ENCODE data around the gene MYO5A. TPM values are rescaled to one million over a fixed set of nuclear protein-coding genes. Genes with fewer than 3 reads are reported as not detected.

The MYO5A gene
- polyA plus RNA-seq, 1 of the 3 experiments (the other 2 are of a cell fraction): 11.0 TPM

- no peak overlapping the region for H3K9ac ChIP-seq
- no peaks in the 10 kb centered on the region for H3K9me3 ChIP-seq
- H3K27ac ChIP-seq (ENCODE audit: low read depth in 2 of 2, low read length in 1 of 2): no peak overlapping the region
- no peaks in the 10 kb centered on the region for H3K27me3 ChIP-seq (ENCODE audit: insufficient read depth)
- H3K4me1 ChIP-seq (ENCODE audit: control insufficient read depth in 1 of 2, insufficient read depth in 2 of 2, low read depth in 1 of 2, low read length in 1 of 2): peaks cover 11 to 16% of the 10 kb centered on the region in 2 experiments
- POLR2A ChIA-PET: no interaction called here
- H3K79me2 ChIP-seq (ENCODE audit: insufficient read depth): no peaks in the 10 kb centered on the region
- CTCF ChIA-PET: interaction anchor here (1.3 to 1.4 kb wide), 2 partner anchors 72 to 476 kb away, joined by 4 to 9 read pairs; no protein-coding TSS in a partner anchor
- H4K20me1 ChIP-seq (ENCODE audit: insufficient read depth): no peaks in the 10 kb centered on the region
- 90% methylated on average over 4 of the region's 4 CpGs for WGBS (ENCODE audit: low lambda C conversion rate)
- no peak overlapping the region for H3K4me3 ChIP-seq (ENCODE audit: low read depth in 2 of 2, low read length in 1 of 2)
- H3K9me2 ChIP-seq: no peaks in the 10 kb centered on the region
- DNase-seq: no peak
- no peaks in the 10 kb centered on the region for H3F3A ChIP-seq (replicated peaks; ENCODE audit: insufficient read depth)
- no peak for TF ChIP-seq REST (IDR thresholded peaks at IDR 0.05; ENCODE audit: low read depth, low read length)
- TF ChIP-seq ZBTB33 (IDR thresholded peaks at IDR 0.05; ENCODE audit: borderline replicate concordance, low read depth): no peak
- no peak for TF ChIP-seq EP300 (IDR thresholded peaks at IDR 0.05; ENCODE audit: borderline replicate concordance in 1 of 2, low read depth in 1 of 2, low read length in 1 of 2)
- TF ChIP-seq MEF2A (IDR thresholded peaks at IDR 0.05; ENCODE audit: borderline replicate concordance, low read depth): no peak
- TF ChIP-seq GABPA (IDR thresholded peaks at IDR 0.05; ENCODE audit: low read depth): no peak
- no peak for TF ChIP-seq FOXM1 (IDR thresholded peaks at IDR 0.05; ENCODE audit: low read depth)
- TF ChIP-seq TCF12 (IDR thresholded peaks at IDR 0.05): no peak
- no peak for TF ChIP-seq CTCF (IDR thresholded peaks at IDR 0.05)
- TF ChIP-seq FOSL2 (IDR thresholded peaks at IDR 0.05; ENCODE audit: borderline replicate concordance, low read depth): no peak
- no peak for TF ChIP-seq JUND (IDR thresholded peaks at IDR 0.05)
- no peak for TF ChIP-seq FOXJ3 (CRISPR knock-in tag; IDR thresholded peaks at IDR 0.05)
- no peak for TF ChIP-seq IRF3 (IDR thresholded peaks at IDR 0.05; ENCODE audit: low read depth, low read length)
- no peak for TF ChIP-seq SIN3A (IDR thresholded peaks at IDR 0.05; ENCODE audit: borderline replicate concordance, low read depth, low read length)
- TF ChIP-seq NFIC (IDR thresholded peaks at IDR 0.05; ENCODE audit: borderline replicate concordance): no peak
- TF ChIP-seq PBX3 (IDR thresholded peaks at IDR 0.05): no peak
- no peak for TF ChIP-seq USF1 (IDR thresholded peaks at IDR 0.05; ENCODE audit: borderline replicate concordance, low read depth)
- TF ChIP-seq MAX (IDR thresholded peaks at IDR 0.05; ENCODE audit: low read depth): no peak
- TF ChIP-seq RAD21 (IDR thresholded peaks at IDR 0.05; ENCODE audit: low read length): no peak
- TF ChIP-seq SMC3 (IDR thresholded peaks at IDR 0.05; ENCODE audit: low read depth, low read length): no peak
- no peaks in the 10 kb centered on the region for H3K36me3 ChIP-seq (replicated peaks in 1 of 2; ENCODE audit: control insufficient read depth in 1 of 2, insufficient read depth in 2 of 2, low read length in 1 of 2)
- H3K4me2 ChIP-seq: no peak overlapping the region
- no peak overlapping the region for H2AFZ ChIP-seq (ENCODE audit: low read depth)
Measured at GRCh38 chr15:52259503-52259902, 269.2 kb downstream of the MYO5A start.

All from SK-N-SH (cell line).